ENCODE data around the gene PLEKHG4B. TPM values are rescaled to one million over a fixed set of nuclear protein-coding genes. Genes with fewer than 3 reads are reported as not detected.

Gene PLEKHG4B
- total RNA-seq, 1 donor from 2014 or later: 22.0 TPM

DNA sequence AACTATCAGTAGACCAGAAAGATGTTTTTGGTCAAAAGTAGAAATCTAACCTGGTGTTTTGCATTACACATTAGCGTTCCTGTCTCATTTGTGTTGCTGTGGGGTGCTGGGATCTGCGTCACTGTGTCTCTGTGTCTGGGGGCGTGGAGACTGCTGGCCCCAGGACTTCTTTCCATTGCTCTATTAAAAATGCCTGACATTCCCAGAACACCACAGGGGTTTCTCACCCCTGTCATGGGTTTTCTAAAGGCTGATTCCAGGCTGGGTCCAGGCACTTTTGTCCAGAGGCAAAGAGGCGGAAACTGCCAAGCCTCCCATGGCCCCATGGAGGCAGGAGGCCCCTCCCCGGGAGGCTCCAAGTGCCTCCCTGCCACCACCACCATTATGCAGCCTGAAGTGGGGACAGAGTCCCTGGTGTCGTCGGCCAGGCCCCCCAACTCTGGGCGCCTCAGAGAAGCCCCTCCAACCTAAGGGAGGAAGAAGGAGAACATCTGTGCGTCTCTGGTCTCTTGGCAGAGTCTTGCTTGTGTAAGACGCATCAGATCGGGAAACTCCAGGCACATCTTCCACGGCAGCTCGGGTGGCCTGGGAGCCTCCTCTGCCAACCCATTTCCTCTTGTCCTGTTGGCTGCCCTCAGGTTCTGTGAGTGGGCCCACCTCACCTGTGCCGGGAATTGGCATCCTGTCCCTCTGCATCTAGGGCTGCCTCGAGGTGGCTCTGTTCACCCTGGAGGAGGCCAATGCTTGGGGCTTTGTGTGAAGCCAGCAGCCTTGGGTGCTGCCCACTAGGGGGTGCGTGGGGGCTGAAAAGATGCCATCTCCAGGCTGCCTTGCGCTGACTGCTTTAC lies 13.8 kb upstream of the PLEKHG4B start:
- peak overlapping the region; percentile 65 for H3K27ac Mint-ChIP-seq (ENCODE audit: unreplicated experiment)
- H3K27me3 Mint-ChIP-seq (ENCODE audit: low read depth): peaks cover 28% of the 10 kb centered on the region
- H3K4me3 Mint-ChIP-seq: peak overlapping the region; percentile 25
- TF ChIP-seq, protein P1, sequence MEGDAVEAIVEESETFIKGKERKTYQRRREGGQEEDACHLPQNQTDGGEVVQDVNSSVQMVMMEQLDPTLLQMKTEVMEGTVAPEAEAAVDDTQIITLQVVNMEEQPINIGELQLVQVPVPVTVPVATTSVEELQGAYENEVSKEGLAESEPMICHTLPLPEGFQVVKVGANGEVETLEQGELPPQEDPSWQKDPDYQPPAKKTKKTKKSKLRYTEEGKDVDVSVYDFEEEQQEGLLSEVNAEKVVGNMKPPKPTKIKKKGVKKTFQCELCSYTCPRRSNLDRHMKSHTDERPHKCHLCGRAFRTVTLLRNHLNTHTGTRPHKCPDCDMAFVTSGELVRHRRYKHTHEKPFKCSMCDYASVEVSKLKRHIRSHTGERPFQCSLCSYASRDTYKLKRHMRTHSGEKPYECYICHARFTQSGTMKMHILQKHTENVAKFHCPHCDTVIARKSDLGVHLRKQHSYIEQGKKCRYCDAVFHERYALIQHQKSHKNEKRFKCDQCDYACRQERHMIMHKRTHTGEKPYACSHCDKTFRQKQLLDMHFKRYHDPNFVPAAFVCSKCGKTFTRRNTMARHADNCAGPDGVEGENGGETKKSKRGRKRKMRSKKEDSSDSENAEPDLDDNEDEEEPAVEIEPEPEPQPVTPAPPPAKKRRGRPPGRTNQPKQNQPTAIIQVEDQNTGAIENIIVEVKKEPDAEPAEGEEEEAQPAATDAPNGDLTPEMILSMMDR (conservative IDR thresholded peaks at IDR 0.05): peak; percentile 32
- DNase-seq (ENCODE audit: low read depth, low spot score): no peak
- no peaks in the 10 kb centered on the region for H3K9me3 Mint-ChIP-seq
- no peaks in the 10 kb centered on the region for H3K36me3 Mint-ChIP-seq (ENCODE audit: low read depth)
- H3K4me1 Mint-ChIP-seq: peaks cover 57% of the 10 kb centered on the region

GRCh38 chr5:78805-79149 lies 13.2 kb upstream of the PLEKHG4B start:
- no peak for DNase-seq (ENCODE audit: low read depth, low spot score)
- Mint-ChIP-seq H3K27me3 (ENCODE audit: low read depth) (peaks cover 28% of the 10 kb centered on the region), H3K4me3 (no peak overlapping the region), H3K36me3 (ENCODE audit: low read depth) (no peaks in the 10 kb centered on the region), H3K4me1 (peaks cover 57% of the 10 kb centered on the region), H3K27ac (ENCODE audit: unreplicated experiment) (no peak overlapping the region), H3K9me3 (no peaks in the 10 kb centered on the region)
- TF ChIP-seq, protein P1 (conservative IDR thresholded peaks at IDR 0.05): no peak

DNA sequence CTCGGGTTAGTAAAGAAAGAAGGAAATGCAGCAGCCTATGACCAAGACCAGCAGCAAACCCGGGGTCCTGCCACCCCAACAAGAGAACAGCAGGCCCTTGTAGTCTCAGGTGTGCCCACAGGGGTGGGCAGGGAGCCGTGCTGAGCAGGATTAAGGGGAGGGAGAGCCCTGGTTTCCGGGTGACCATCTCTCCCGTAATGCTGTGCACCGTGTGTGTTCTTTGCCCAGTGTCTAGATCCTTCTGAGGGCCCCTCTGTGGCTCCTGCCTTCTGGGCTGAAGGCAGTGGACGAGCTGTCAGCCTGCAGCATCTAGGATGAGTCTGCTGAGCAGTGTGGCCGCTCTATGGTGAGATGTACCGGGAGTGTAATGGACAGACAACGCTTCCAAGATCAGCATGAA lies 12.7 kb upstream of the PLEKHG4B start:
- no peaks in the 10 kb centered on the region for H3K9me3 Mint-ChIP-seq
- H3K4me1 Mint-ChIP-seq: peaks cover 57% of the 10 kb centered on the region
- H3K4me3 Mint-ChIP-seq: no peak overlapping the region

DNA sequence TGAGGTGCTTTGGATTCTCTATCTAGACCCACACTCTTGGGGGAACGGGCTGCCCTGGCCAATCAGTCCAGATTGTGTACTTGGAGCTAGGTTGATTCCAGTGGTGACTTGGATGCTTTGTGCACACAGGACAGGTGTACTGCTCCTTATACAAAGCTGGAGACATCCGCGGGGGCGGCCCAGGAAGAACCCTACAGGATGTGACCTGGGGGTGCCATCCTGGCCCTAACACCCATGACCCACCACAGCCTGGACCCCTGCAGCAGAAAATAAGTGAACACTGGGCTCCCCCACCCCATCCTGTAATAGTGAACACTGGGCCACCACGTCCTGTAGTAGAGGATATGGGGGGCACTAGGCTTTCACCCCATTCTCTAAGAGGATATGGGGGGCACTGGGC lies 12.1 kb upstream of the PLEKHG4B start:
- H3K27ac Mint-ChIP-seq (ENCODE audit: unreplicated experiment): no peak overlapping the region
- H3K27me3 Mint-ChIP-seq (ENCODE audit: low read depth): peaks cover 28% of the 10 kb centered on the region
- no peak for DNase-seq (ENCODE audit: low read depth, low spot score)
- H3K9me3 Mint-ChIP-seq: no peaks in the 10 kb centered on the region
- no peaks in the 10 kb centered on the region for H3K36me3 Mint-ChIP-seq (ENCODE audit: low read depth)
- TF ChIP-seq, protein P1 (conservative IDR thresholded peaks at IDR 0.05): no peak
- no peak overlapping the region for H3K4me3 Mint-ChIP-seq
- H3K4me1 Mint-ChIP-seq: peaks cover 57% of the 10 kb centered on the region

More for the DNA sequence above, 12.7 kb upstream of the PLEKHG4B start:
- no peak for DNase-seq (ENCODE audit: low read depth, low spot score)
- TF ChIP-seq, protein P1 (conservative IDR thresholded peaks at IDR 0.05): no peak
- Mint-ChIP-seq H3K27me3 (ENCODE audit: low read depth) (peaks cover 28% of the 10 kb centered on the region), H3K36me3 (ENCODE audit: low read depth) (no peaks in the 10 kb centered on the region), H3K27ac (ENCODE audit: unreplicated experiment) (no peak overlapping the region)

DNA sequence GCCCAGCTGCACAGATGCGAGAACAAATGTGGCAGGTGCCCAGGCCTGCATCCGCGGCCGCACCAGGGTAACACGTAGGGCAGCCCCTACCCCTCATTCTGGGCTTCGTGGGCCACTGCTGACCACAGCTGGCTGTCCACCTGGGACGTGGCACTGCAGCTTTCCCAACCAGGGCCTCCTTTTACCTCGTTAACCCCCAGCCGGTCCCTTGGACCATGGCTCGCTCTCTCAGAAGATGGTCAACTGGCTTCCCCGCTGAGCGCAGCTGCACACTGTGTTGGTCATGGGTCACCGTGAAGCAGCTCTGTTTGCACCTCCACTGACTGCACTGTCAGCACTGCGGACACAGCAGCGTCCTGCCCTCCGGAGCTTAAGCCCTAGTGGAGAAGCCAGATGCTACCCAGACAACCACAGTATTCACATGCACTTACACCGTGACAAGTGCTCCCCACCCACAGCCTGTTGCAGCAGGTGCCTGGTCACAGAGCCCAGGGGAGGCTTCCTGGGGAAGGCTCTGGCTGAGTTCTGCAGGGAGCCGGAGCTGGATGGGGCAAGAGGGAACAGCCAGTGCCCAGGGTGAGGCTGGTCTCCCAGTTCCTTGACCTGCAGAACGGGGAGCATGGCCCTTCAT lies 10.5 kb upstream of the PLEKHG4B start:
- Mint-ChIP-seq H3K4me3 (no peak overlapping the region), H3K36me3 (ENCODE audit: low read depth) (no peaks in the 10 kb centered on the region), H3K9me3 (no peaks in the 10 kb centered on the region), H3K27me3 (ENCODE audit: low read depth) (peaks cover 31% of the 10 kb centered on the region), H3K4me1 (peaks cover 48% of the 10 kb centered on the region), H3K27ac (ENCODE audit: unreplicated experiment) (peak overlapping the region; percentile 62)
- TF ChIP-seq, protein P1 (conservative IDR thresholded peaks at IDR 0.05): no peak
- no peak for DNase-seq (ENCODE audit: low read depth, low spot score)

Measured in neural crest cell (in vitro differentiated cells).